HL-60/S4 (cell line): ENCODE measurements around the gene MST1.

ENCODE experiments used
- in situ Hi-C: fragments of 300-500 bp; cut with MboI; formaldehyde crosslinking; loops from 2 replicates; pipeline ENCODE4 v1.14.3; 2022; ENCODE audit warnings: low sequenced_read_pairs

Gene MST1

DNA sequence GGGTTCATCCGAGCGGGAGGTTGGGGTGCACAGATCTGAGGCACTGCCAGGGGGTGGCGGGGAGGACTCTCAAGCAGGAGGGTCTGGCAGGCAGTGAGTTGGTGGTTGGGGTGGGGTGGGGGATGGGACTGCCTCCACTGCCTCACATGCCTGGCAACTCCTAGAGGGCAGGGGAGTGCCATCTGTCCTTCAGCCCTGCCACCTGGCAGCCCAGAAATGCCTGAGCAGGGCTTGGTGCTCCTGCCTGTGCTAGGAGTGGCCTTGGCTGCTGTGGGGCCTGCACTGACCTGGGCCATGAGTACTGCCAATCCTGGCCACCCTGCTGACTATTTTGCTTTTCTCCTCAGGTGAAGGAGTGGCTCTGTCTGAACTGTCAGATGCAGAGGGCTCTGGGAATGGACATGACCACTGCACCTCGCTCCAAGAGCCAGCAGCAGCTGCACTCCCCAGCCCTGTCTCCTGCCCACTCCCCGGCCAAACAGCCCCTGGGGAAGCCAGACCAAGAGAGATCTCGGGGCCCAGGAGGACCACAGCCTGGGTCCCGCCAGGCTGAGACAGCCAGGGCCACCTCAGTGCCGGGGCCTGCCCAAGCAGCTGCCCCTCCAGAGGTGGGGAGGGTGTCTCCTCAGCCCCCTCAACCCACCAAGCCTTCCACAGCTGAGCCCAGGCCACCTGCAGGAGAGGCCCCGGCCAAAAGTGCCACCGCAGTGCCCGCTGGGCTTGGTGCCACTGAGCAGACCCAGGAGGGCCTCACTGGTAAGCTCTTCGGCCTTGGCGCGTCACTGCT is 47.2 kb downstream of the MST1 start:
- in situ Hi-C loops: no loop called here

DNA sequence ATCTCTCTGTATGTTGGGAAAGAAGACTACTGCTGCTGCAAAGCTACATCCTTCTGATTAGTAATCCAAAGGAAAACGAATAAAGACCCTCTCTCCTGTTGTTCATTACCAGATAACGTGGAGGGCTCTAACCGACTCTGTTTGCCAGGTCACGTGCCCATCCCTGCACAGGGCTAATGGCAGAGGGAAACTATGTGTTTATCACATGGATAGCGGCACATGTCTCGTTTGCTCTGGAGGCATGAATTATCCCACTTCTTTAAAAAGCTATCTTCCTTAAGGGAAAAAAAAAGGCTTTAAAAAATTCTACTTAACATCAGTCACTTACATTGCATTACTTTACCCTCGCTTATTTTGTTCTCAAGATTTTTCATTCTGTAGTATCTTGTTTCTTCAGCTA is 48.0 kb downstream of the MST1 start:
- in situ Hi-C loops: no loop called here

DNA sequence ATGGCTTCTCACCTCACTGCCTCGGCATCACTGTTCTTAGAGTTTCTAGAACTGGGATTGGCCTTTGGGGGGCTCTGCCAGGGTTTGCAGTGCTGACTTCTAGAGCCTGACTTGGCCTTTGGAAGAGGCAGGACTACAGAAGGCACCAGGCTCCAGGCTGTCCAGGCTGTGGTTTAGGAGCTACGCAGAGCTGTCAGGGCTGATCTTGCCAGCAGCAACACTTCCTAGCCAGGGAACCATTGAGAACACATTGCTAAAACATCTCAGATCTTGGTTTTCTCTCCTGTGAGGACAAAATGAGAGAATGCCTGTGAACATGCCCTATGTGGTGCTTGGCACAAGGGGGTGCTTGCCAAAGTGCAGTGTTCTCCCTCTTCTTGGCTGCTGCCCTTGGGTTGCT is 49.7 kb downstream of the MST1 start:
- in situ Hi-C loops: no loop called here

DNA sequence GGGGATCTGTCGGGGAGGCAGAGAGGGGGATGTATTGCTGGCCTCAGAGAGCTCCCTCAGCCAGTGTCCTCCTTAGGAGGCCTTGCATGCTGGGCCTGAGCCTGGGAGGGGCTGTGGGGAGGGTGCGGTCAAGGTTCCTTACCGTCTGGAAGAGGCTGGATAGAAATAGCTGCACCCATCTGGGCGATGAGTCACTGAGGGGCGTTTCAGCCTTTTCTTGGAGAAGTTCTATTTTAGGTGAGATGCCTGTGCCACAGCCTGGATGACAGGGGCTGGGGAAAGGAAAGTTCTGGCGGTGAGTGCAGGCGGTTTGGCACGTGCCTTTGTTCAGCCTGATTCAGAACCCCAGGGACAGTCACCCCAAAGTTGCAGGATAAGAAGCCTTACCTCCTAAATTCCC is 50.8 kb downstream of the MST1 start:
- in situ Hi-C loops: no loop called here

DNA sequence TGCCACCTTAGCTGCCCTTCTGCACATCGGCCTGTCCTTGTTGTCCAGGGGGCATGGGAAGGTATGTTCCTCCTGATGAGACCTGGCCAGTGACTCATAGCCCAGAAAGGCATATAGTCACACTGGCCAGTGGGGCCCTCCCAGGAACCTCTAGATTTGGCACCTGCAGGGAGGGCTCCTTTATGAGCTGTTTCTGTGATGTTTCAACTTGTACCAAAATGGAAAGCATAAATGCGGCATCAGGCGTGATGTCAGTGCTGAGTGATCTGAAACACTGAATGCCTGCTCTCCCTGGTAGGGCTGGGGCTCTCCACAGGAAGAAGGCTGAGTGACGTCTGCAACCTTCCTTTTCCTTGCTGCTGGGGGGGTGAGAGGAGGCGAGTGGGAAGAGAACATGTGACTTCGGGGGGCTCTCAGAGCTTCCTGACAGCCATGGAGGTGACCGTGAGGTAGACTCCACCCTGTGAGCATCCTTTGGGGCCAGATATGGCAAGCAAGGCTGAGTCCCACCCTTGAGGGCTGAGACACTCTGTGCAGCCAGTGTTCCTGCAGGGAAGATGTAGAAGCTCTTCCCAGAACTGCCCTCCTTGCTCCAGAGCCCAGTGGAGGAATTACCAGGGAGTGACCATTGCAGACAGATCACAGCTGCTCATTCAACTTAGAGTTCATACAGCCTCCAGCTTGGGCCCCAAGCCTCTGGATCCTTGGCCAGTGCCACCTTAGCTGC is 52.2 kb downstream of the MST1 start:
- in situ Hi-C loops: no loop called here

DNA sequence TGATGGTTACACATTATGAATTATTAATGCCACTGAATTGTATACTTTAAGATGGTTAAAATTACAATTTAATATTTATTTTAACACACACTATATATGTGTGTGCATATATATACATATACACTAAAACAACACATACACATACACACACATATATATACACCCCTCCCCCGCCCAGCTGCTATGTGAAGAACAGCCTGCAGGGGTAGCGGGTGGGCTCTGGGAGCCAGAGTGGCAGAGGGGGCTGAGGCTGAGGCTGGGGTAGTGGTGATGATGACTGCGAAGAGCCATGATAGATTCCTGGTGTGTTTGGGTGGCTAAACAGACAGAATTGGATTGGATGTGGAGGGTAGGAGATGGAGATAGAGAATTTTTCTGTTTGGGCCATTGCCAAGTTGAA is 54.5 kb downstream of the MST1 start:
- in situ Hi-C loops: no loop called here
